K562 (cell line): ENCODE results near the gene PPIL6. TPM values are rescaled to one million over a fixed set of nuclear protein-coding genes. Genes with fewer than 3 reads are reported as not detected.

Source experiments
- ATAC-seq: fragments of 200-7000 bp; cut with Tn5 transposase; 3 replicates; pipeline ENCODE4 v1.9.1; 2020; ENCODE audit warnings: moderate library complexity
- BruUV-seq: library from RNA; stranded (reverse); fragments of 400-500 nt; replicated peaks from 2 replicates; lab custom pipeline; 2021; lab: Mats Ljungman, UMichigan
- CTCF ChIA-PET: fragments of 300-600 bp; formaldehyde crosslinking; extraction: SDS; loops from one replicate; lab custom pipeline; 2021; ENCODE audit warnings: low intra/inter-chr PET ratio; lab: Yijun Ruan, JAX
- POLR2A ChIA-PET: fragments of 300-600, 350-650 bp; sonication (Branson Sonifier 250); formaldehyde crosslinking; extraction: SDS; loops from one replicate; lab custom pipeline; 2021; ENCODE audit warnings: antibody characterized with exemption, inconsistent platforms; lab: Yijun Ruan, JAX
- DNase-seq, 4 experiments: peaks; one replicate each; pipeline versions ENCODE4 v3.0.0 to v3.0.0-alpha.2; 2011 to 2018; ENCODE audit warnings: low spot score in 3 of 4, mixed read lengths in 3 of 4; ENCODE audit errors: extremely low read depth in 1 of 4
- FAIRE-seq: peaks from 2 replicates; lab custom pipeline; 2011; peaks lifted over from hg19 to GRCh38; lab: Jason Lieb, UNC
- H2AFZ ChIP-seq: 2 replicates; pipeline ENCODE4 v1.6.0; 2011; ENCODE audit warnings: low read depth, low read length, control low read depth, inconsistent platforms
- H3K27ac ChIP-seq: fragments of 200-600 bp; 3 replicates; pipeline ENCODE4 v1.8.0; 2011; ENCODE audit warnings: low read depth, mild to moderate bottlenecking, control low read depth, inconsistent platforms, low read length, moderate library complexity, mixed read lengths; ENCODE audit errors: extremely low read depth
- H3K27me3 ChIP-seq, 2 experiments: fragments of 300-600 bp in 1 of 2; 2 replicates in 1 of 2; 3 replicates in 1 of 2; pipeline versions ENCODE4 v1.6.0 to v1.8.0; 2011; ENCODE audit warnings: inconsistent platforms in 2 of 2, low read length in 2 of 2, mild to moderate bottlenecking in 1 of 2, mixed read lengths in 1 of 2, moderate library complexity in 1 of 2; ENCODE audit not compliant: control insufficient read depth in 2 of 2, insufficient read depth in 2 of 2
- H3K36me3 ChIP-seq: fragments of 300-600 bp; 3 replicates; pipeline ENCODE4 v1.8.0; 2011; ENCODE audit warnings: mild to moderate bottlenecking, low read length, inconsistent platforms; ENCODE audit not compliant: control insufficient read depth, insufficient read depth
- H3K4me1 ChIP-seq, 2 experiments: fragments of 200-600 bp in 1 of 2; replicated peaks in 1 of 2; 2 replicates in 1 of 2; 3 replicates in 1 of 2; pipeline versions ENCODE4 v1.5.1 to v1.8.0; 2011; ENCODE audit warnings: inconsistent platforms in 2 of 2, low read length in 2 of 2, mild to moderate bottlenecking in 1 of 2, mixed read lengths in 1 of 2, moderate library complexity in 1 of 2; ENCODE audit not compliant: control insufficient read depth in 2 of 2, insufficient read depth in 2 of 2
- H3K4me2 ChIP-seq: 2 replicates; pipeline ENCODE4 v1.6.1; 2011; ENCODE audit warnings: low read length, control low read depth, inconsistent platforms, mixed read lengths; ENCODE audit not compliant: insufficient read depth
- H3K4me3 ChIP-seq: fragments of 200-600 bp; sonication (generic), shearing (Covaris generic); 2 replicates; pipeline ENCODE4 v1.5.1; 2016; ENCODE audit warnings: control low read depth, inconsistent platforms
- H3K79me2 ChIP-seq: fragments of 200-600 bp; 3 replicates; pipeline ENCODE4 v1.8.0; 2011; ENCODE audit warnings: low read length, inconsistent platforms; ENCODE audit not compliant: control insufficient read depth, insufficient read depth
- H3K9ac ChIP-seq, 2 experiments: 2 replicates each; pipeline versions ENCODE4 v1.6.0 to v1.6.1; 2011; ENCODE audit warnings: low read depth in 2 of 2, low read length in 2 of 2, control low read depth in 1 of 2, inconsistent platforms in 1 of 2, mild to moderate bottlenecking in 1 of 2, mixed read lengths in 1 of 2; ENCODE audit not compliant: insufficient read depth in 1 of 2
- H3K9me1 ChIP-seq: one replicate; pipeline ENCODE4 v1.6.0; 2011; ENCODE audit warnings: inconsistent platforms, mild to moderate bottlenecking, low read length, moderate library complexity; ENCODE audit not compliant: control insufficient read depth, insufficient read depth
- H3K9me3 ChIP-seq: replicated peaks from 2 replicates; pipeline ENCODE4 v1.5.1; 2011; ENCODE audit warnings: low read depth, low read length, inconsistent platforms; ENCODE audit not compliant: control insufficient read depth, insufficient read depth
- H4K20me1 ChIP-seq: replicated peaks from 2 replicates; pipeline ENCODE4 v1.6.1; 2011; ENCODE audit warnings: low read length, inconsistent platforms, mixed read lengths; ENCODE audit not compliant: control insufficient read depth, insufficient read depth
- ARHGAP35 ChIP-seq: fragments of 450-650 bp; IDR thresholded peaks from 2 replicates; pipeline ENCODE4 v1.6.1; 2018; ENCODE audit not compliant: partially characterized antibody
- BACH1 ChIP-seq: fragments of 200-800 bp; sonication (Bioruptor generic); IDR thresholded peaks from 2 replicates; pipeline ENCODE4 v1.6.1; 2016; ENCODE audit warnings: missing genetic modification characterization, missing compliant biosample characterization
- BHLHE40 ChIP-seq: IDR thresholded peaks from 2 replicates; pipeline ENCODE4 v1.6.1; 2011; ENCODE audit warnings: low read length, improper control_type of control experiment
- COPS2 ChIP-seq: fragments of 450-650 bp; conservative IDR thresholded peaks from 2 replicates; pipeline ENCODE4 v1.6.1; 2016; ENCODE audit warnings: mild to moderate bottlenecking, moderate library complexity
- EHMT2 ChIP-seq: fragments of 450-650 bp; IDR thresholded peaks from 2 replicates; pipeline ENCODE4 v1.6.1; 2018; ENCODE audit warnings: antibody characterized with exemption
- FUS ChIP-seq: fragments of 200-400 bp; formaldehyde crosslinking; optimal IDR thresholded peaks from 2 replicates; pipeline ENCODE3; 2017; ENCODE audit warnings: low read depth, low read length
- JUN ChIP-seq, 2 experiments: sonication (generic) in 1 of 2; formaldehyde crosslinking in 1 of 2; IDR thresholded peaks; 2 replicates each; pipeline versions ENCODE4 v1.6.1 to v1.8.0; 2012 to 2022; ENCODE audit warnings: borderline replicate concordance in 2 of 2, mild to moderate bottlenecking in 2 of 2, improper control_type of control experiment in 1 of 2, low read depth in 1 of 2, low read length in 1 of 2, missing genetic modification reagents in 1 of 2
- PURB ChIP-seq: sonication (generic); formaldehyde crosslinking; IDR thresholded peaks from 2 replicates; pipeline ENCODE4 v1.9.0; 2021; ENCODE audit warnings: low read depth, mild to moderate bottlenecking, missing genetic modification reagents
- RAD51 ChIP-seq: fragments of 450-650 bp; IDR thresholded peaks from 2 replicates; pipeline ENCODE4 v1.7.1; 2016; ENCODE audit warnings: low read depth, mild to moderate bottlenecking, borderline replicate concordance
- TRIM24 ChIP-seq, 2 experiments: fragments of 450-650 bp; IDR thresholded peaks; 2 replicates each; pipeline ENCODE4 v1.6.1; 2016
- YY1 ChIP-seq, 3 experiments: IDR thresholded peaks; 2 replicates each; pipeline ENCODE4 v1.6.1; 2011; ENCODE audit warnings: low read length in 2 of 3, mild to moderate bottlenecking in 2 of 3, moderate library complexity in 2 of 3, borderline replicate concordance in 1 of 3, control low read depth in 1 of 3, low read depth in 1 of 3; ENCODE audit not compliant: insufficient read depth in 3 of 3, insufficient replicate concordance in 2 of 3, control insufficient read depth in 1 of 3, insufficient read length in 1 of 3; ENCODE audit errors: extremely low read depth in 1 of 3
- ZBTB17 ChIP-seq: fragments of 450-650 bp; formaldehyde crosslinking; IDR thresholded peaks from 2 replicates; pipeline ENCODE4 v1.4.0; 2020; ENCODE audit warnings: mild to moderate bottlenecking
- ZFX ChIP-seq: sonication (generic); formaldehyde crosslinking; IDR thresholded peaks from 2 replicates; pipeline ENCODE4 v1.8.0; 2022; ENCODE audit warnings: mild to moderate bottlenecking, missing genetic modification reagents, moderate library complexity
- ZNF217 ChIP-seq: sonication (generic); formaldehyde crosslinking; IDR thresholded peaks from 2 replicates; pipeline ENCODE4 v1.8.0; 2022; ENCODE audit warnings: mild to moderate bottlenecking, missing genetic modification reagents
- ZNF507 ChIP-seq: conservative IDR thresholded peaks from 2 replicates; pipeline ENCODE4 v1.6.1; 2017; ENCODE audit warnings: missing genetic modification characterization, missing compliant biosample characterization
- ZSCAN29 ChIP-seq: fragments of 450-650 bp; IDR thresholded peaks from 2 replicates; pipeline ENCODE4 v1.6.1; 2017
- WGBS: fragments of 100-300 bp; shearing (Covaris generic); methylation state at CpG from one replicate; pipeline ENCODE4 v1.1.6; 2016; ENCODE audit warnings: low coverage, mixed read lengths; ENCODE audit not compliant: insufficient coverage; ENCODE audit errors: missing lambda C conversion rate; 5-methylcytosine and 5-hydroxymethylcytosine counted together
- in situ Hi-C: fragments of 300-500 bp; cut with MboI; formaldehyde crosslinking; loops from 4 replicates; pipeline ENCODE4 v1.15.0; 2018; ENCODE audit warnings: inconsistent platforms, mixed read lengths
- intact Hi-C: fragments of 100-400 bp; cut with micrococcal nuclease; formaldehyde crosslinking; loops from 2 replicates; pipeline ENCODE4 v1.14.2; 2022
- polyA plus RNA-seq, 8 experiments: library from polyadenylated mRNA; depleted of rRNA in 4 of 8; stranded (reverse) in 5 of 8; unstranded in 3 of 8; fragments of >200 nt; fragmentation: Nextera tagmentation in 2 of 8; fragmentation: Illumina TruSeq in 1 of 8; extraction: Ambion mirVana in 2 of 8; extraction: Trizol in 1 of 8; gene quantifications; 2 replicates each; pipeline versions ENCODE4 v1.2.1 to v1.2.3, GENCODE V29; 2011 to 2014; ENCODE audit warnings: inconsistent platforms in 1 of 8, missing spikeins in 1 of 8
- total RNA-seq, 7 experiments: library from RNA; depleted of rRNA in 6 of 7; stranded (reverse); fragments of >200 nt in 6 of 7; fragmentation: Illumina TruSeq in 2 of 7; extraction: Trizol in 2 of 7; gene quantifications; 2 replicates each; pipeline versions ENCODE4 v1.2.1 to v1.2.3, GENCODE V29; 2011 to 2021; ENCODE audit warnings: low replicate concordance in 1 of 7
- TF ChIP-seq, protein P1 (sequence below): sonication (generic); formaldehyde crosslinking; IDR thresholded peaks from 2 replicates; pipeline ENCODE4 v1.9.0; 2022; ENCODE audit warnings: mild to moderate bottlenecking, missing genetic modification reagents
- TF ChIP-seq, protein P2 (sequence below): IDR thresholded peaks from 2 replicates; pipeline ENCODE4 v1.6.1; 2011; ENCODE audit not compliant: insufficient read length; ENCODE audit errors: extremely low read depth

The PPIL6 gene
- total and polyA plus RNA-seq, 9 of the 15 experiments (the other 6 are each of a cell fraction or from before 2014, with no cell fraction given), result 0.03 to 0.98 (median 0.41) TPM; not detected in 1

DNA sequence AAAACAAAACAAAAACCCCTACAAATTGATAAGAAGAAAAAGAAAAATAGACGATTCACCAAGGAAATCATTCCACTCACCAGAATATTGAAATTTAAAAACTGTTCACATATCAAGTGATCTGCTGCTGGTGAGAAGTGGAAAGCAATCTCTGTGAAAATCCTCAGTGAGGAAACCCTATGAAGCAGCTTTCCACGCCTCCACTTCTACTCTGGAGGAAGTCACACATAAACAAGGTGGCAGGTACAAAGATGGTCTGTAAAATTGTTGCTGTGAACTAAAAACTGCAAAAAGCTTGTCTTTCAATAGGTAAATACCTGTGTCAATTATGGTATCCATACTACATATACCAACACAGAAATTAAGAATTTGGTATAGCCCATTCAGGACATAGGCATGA, 76.7 kb downstream of the PPIL6 start:
- intact Hi-C loops, result no loop called here
- Histone ChIP-seq H3K4me1 (no peaks in the 10 kb centered on the region), H3K4me3 (no peak overlapping the region), H3K9me3 (no peaks in the 10 kb centered on the region; the same call in 1 of the 2 replicates), H2AFZ (no peak overlapping the region), H3K9me1 (no peaks in the 10 kb centered on the region), H3K79me2 (peaks cover 30% of the 10 kb centered on the region), H3K27me3 (no peaks in the 10 kb centered on the region), H4K20me1 (no peaks in the 10 kb centered on the region), H3K4me2 (no peak overlapping the region), H3K27ac (no peak overlapping the region), H3K9ac (no peak overlapping the region), H3K36me3 (peaks cover 90% of the 10 kb centered on the region)
- in situ Hi-C loops, result no loop called here
- 100% methylated on average over 2 of the region's 2 CpGs for WGBS
- DNase-seq (no peak), ATAC-seq (no peak), FAIRE-seq (no peak)
- ChIA-PET POLR2A (no interaction called here), CTCF (no interaction called here)
- BruUV-seq, result no TSS peak
- TF ChIP-seq, protein P1, sequence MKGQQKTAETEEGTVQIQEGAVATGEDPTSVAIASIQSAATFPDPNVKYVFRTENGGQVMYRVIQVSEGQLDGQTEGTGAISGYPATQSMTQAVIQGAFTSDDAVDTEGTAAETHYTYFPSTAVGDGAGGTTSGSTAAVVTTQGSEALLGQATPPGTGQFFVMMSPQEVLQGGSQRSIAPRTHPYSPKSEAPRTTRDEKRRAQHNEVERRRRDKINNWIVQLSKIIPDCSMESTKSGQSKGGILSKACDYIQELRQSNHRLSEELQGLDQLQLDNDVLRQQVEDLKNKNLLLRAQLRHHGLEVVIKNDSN (CRISPR knock-in tag), result no peak
- no peak for TF ChIP-seq BHLHE40
- no peak for TF ChIP-seq TRIM24 (IDR thresholded peaks at IDR 0.05)
- no peak for TF ChIP-seq EHMT2
- TF ChIP-seq ZNF217 (CRISPR knock-in tag), result no peak
- no peak for TF ChIP-seq ZSCAN29
- no peak for TF ChIP-seq RAD51
- no peak for TF ChIP-seq ZBTB17 (CRISPR knock-in tag)
- TF ChIP-seq BACH1, result no peak
- TF ChIP-seq JUN (IDR thresholded peaks at IDR 0.05; ENCODE audit: borderline replicate concordance, low read depth, low read length), result no peak
- TF ChIP-seq JUN (CRISPR knock-in tag; IDR thresholded peaks at IDR 0.05; ENCODE audit: borderline replicate concordance), result no peak
- TF ChIP-seq, protein P2, sequence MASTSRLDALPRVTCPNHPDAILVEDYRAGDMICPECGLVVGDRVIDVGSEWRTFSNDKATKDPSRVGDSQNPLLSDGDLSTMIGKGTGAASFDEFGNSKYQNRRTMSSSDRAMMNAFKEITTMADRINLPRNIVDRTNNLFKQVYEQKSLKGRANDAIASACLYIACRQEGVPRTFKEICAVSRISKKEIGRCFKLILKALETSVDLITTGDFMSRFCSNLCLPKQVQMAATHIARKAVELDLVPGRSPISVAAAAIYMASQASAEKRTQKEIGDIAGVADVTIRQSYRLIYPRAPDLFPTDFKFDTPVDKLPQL, result no peak
- no peak for TF ChIP-seq ZFX (CRISPR knock-in tag)
- no peak for TF ChIP-seq COPS2
- TF ChIP-seq FUS, result no peak
- no peak for TF ChIP-seq YY1 (IDR thresholded peaks at IDR 0.05; ENCODE audit: borderline replicate concordance in 1 of 3, control insufficient read depth in 1 of 3, extremely low read depth in 1 of 3, insufficient read depth in 3 of 3, insufficient read length in 1 of 3, insufficient replicate concordance in 2 of 3, low read depth in 1 of 3, low read length in 2 of 3)
- no peak for TF ChIP-seq ZNF507 (tag)
- no peak for TF ChIP-seq ARHGAP35
- TF ChIP-seq PURB (CRISPR knock-in tag), result no peak
